Neural cell (in vitro differentiated cells): ENCODE results near the gene RBSN. TPM values are rescaled to one million over a fixed set of nuclear protein-coding genes. Genes with fewer than 3 reads are reported as not detected.

Source experiments
- H2AFZ ChIP-seq: fragments of 200-600, 300-800 bp; sonication (generic), shearing (Covaris generic); 2 replicates; pipeline ENCODE4 v1.6.0; 2014; ENCODE audit warnings: low read depth, mild to moderate bottlenecking, antibody characterized with exemption, low read length, moderate library complexity
- H3F3A ChIP-seq: fragments of 200-600 bp; shearing (Covaris generic); 2 replicates; pipeline ENCODE4 v1.6.1; 2016; ENCODE audit warnings: mild to moderate bottlenecking, moderate library complexity, mixed read lengths, antibody characterized with exemption, low read length; ENCODE audit not compliant: insufficient read depth, poor library complexity, severe bottlenecking
- H3K27ac ChIP-seq: fragments of 200-600, 300-800 bp; sonication (generic), shearing (Covaris generic); 2 replicates; pipeline ENCODE4 v1.5.1; 2014; ENCODE audit warnings: mild to moderate bottlenecking, low read length, moderate library complexity
- H3K27me3 ChIP-seq: fragments of 300-800, 200-600 bp; sonication (generic), shearing (Covaris generic); 2 replicates; pipeline ENCODE4 v1.6.0; 2014; ENCODE audit warnings: mild to moderate bottlenecking, low read depth, low read length, moderate library complexity; ENCODE audit not compliant: insufficient read depth
- H3K36me3 ChIP-seq: fragments of 300-800, 200-600 bp; sonication (generic), shearing (Covaris generic); 2 replicates; pipeline ENCODE4 v1.5.1; 2014; ENCODE audit warnings: mild to moderate bottlenecking, antibody characterized with exemption, low read length, moderate library complexity; ENCODE audit not compliant: insufficient read depth
- H3K4me2 ChIP-seq: fragments of 300-800, 200-600 bp; sonication (generic), shearing (Covaris generic); 2 replicates; pipeline ENCODE4 v1.6.0; 2014; ENCODE audit warnings: mild to moderate bottlenecking, low read length
- H3K4me3 ChIP-seq: fragments of 300-800, 200-600 bp; sonication (generic), shearing (Covaris generic); 2 replicates; pipeline ENCODE4 v1.5.1; 2014; ENCODE audit warnings: mild to moderate bottlenecking, low read length, moderate library complexity
- H3K79me2 ChIP-seq: fragments of 200-600 bp; shearing (Covaris generic); replicated peaks from 2 replicates; pipeline ENCODE4 v1.6.0; 2014; ENCODE audit warnings: mild to moderate bottlenecking, low read length, moderate library complexity; ENCODE audit not compliant: insufficient read depth
- H3K9ac ChIP-seq: fragments of 300-800, 200-600 bp; sonication (generic), shearing (Covaris generic); 2 replicates; pipeline ENCODE4 v1.6.1; 2016; ENCODE audit warnings: mild to moderate bottlenecking, low read length, mixed read lengths
- H3K9me2 ChIP-seq: fragments of 200-600 bp; shearing (Covaris generic); 2 replicates; pipeline ENCODE4 v1.6.1; 2016; ENCODE audit warnings: mild to moderate bottlenecking, low read length, mixed read lengths; ENCODE audit not compliant: insufficient read depth
- H3K9me3 ChIP-seq: fragments of 200-600, 300-800 bp; sonication (generic), shearing (Covaris generic); 2 replicates; pipeline ENCODE4 v1.6.1; 2016; ENCODE audit warnings: mild to moderate bottlenecking, mixed run types, low read length, moderate library complexity, mixed read lengths
- H4K20me1 ChIP-seq: fragments of 200-600 bp; shearing (Covaris generic); 2 replicates; pipeline ENCODE4 v1.6.1; 2016; ENCODE audit warnings: mild to moderate bottlenecking, mixed run types; ENCODE audit not compliant: insufficient read depth
- EP300 ChIP-seq: fragments of 450-650 bp; conservative IDR thresholded peaks from 2 replicates; pipeline ENCODE4 v1.6.1; 2014; ENCODE audit warnings: antibody characterized with exemption, mild to moderate bottlenecking, moderate library complexity; ENCODE audit not compliant: poor library complexity, severe bottlenecking
- EZH2 ChIP-seq: fragments of 200-600, 300-800 bp; shearing (Covaris generic), sonication (generic); IDR thresholded peaks from 2 replicates; pipeline ENCODE4 v1.6.1; 2014; ENCODE audit warnings: antibody characterized with exemption, low read length, borderline replicate concordance, mild to moderate bottlenecking; ENCODE audit not compliant: insufficient read depth, poor library complexity, severe bottlenecking
- MXI1 ChIP-seq: fragments of 450-650 bp; conservative IDR thresholded peaks from 2 replicates; pipeline ENCODE4 v1.6.1; 2014; ENCODE audit warnings: antibody characterized with exemption, mild to moderate bottlenecking; ENCODE audit not compliant: poor library complexity, severe bottlenecking
- POLR2AphosphoS5 ChIP-seq: IDR thresholded peaks from 2 replicates; pipeline ENCODE4 v1.6.1; 2012
- RAD21 ChIP-seq: fragments of 450-650 bp; conservative IDR thresholded peaks from 2 replicates; pipeline ENCODE4 v1.6.1; 2014; ENCODE audit warnings: antibody characterized with exemption, mild to moderate bottlenecking, moderate library complexity
- SMC3 ChIP-seq: fragments of 450-650 bp; conservative IDR thresholded peaks from 2 replicates; pipeline ENCODE4 v1.6.1; 2014; ENCODE audit warnings: antibody characterized with exemption, mild to moderate bottlenecking, moderate library complexity; ENCODE audit not compliant: poor library complexity
- TAF1 ChIP-seq: IDR thresholded peaks from 2 replicates; pipeline ENCODE4 v1.6.1; 2012; ENCODE audit warnings: low read depth
- polyA plus RNA-seq: library from polyadenylated mRNA; depleted of rRNA; stranded (reverse); fragments of >200 nt; gene quantifications from 2 replicates; pipeline ENCODE4 v1.2.3, GENCODE V29; 2014
- TF ChIP-seq, protein P1 (sequence below): IDR thresholded peaks from 2 replicates; pipeline ENCODE4 v1.6.1; 2012; ENCODE audit warnings: borderline replicate concordance
- TF ChIP-seq, protein P2 (sequence below): fragments of 450-650 bp; IDR thresholded peaks from 2 replicates; pipeline ENCODE4 v1.5.1; 2014; ENCODE audit warnings: antibody characterized with exemption, mild to moderate bottlenecking, moderate library complexity; ENCODE audit not compliant: poor library complexity, severe bottlenecking

Gene RBSN
- polyA plus RNA-seq, 1 donor from 2014 or later = 27.6 TPM

- H3K36me3 ChIP-seq = peaks cover 5% of the 10 kb centered on the region
- no peak overlapping the region for H3K9ac ChIP-seq
- H3F3A ChIP-seq = no peaks in the 10 kb centered on the region
- peaks cover 23% of the 10 kb centered on the region for H3K79me2 ChIP-seq
- TF ChIP-seq RAD21 (no peak), MXI1 (no peak), EZH2 (no peak)
- no peaks in the 10 kb centered on the region for H3K27me3 ChIP-seq
- no peak overlapping the region for H2AFZ ChIP-seq
- no peak overlapping the region for H3K4me3 ChIP-seq
- H3K9me2 ChIP-seq = no peaks in the 10 kb centered on the region
- H3K9me3 ChIP-seq = no peaks in the 10 kb centered on the region
- no peaks in the 10 kb centered on the region for H4K20me1 ChIP-seq
- H3K27ac ChIP-seq = no peak overlapping the region
- no peak overlapping the region for H3K4me2 ChIP-seq
Observed at GRCh38 chr3:15094187-15094875, 4.6 kb downstream of the RBSN start.

- no peak overlapping the region for H3K4me2 ChIP-seq
- peaks cover 5% of the 10 kb centered on the region for H3K36me3 ChIP-seq
- no peaks in the 10 kb centered on the region for H3K27me3 ChIP-seq
Observed at GRCh38 chr3:15092686-15093085, 6.3 kb downstream of the RBSN start.

More at GRCh38 chr3:15092686-15093085, 6.3 kb downstream of the RBSN start:
- no peaks in the 10 kb centered on the region for H3F3A ChIP-seq
- H3K9me3 ChIP-seq = no peaks in the 10 kb centered on the region
- no peak overlapping the region for H3K9ac ChIP-seq
- TF ChIP-seq TAF1 (no peak), MXI1 (no peak), RAD21 (no peak), POLR2AphosphoS5 (no peak), EZH2 (no peak), EP300 (no peak), SMC3 (no peak)
- TF ChIP-seq, protein P1, sequence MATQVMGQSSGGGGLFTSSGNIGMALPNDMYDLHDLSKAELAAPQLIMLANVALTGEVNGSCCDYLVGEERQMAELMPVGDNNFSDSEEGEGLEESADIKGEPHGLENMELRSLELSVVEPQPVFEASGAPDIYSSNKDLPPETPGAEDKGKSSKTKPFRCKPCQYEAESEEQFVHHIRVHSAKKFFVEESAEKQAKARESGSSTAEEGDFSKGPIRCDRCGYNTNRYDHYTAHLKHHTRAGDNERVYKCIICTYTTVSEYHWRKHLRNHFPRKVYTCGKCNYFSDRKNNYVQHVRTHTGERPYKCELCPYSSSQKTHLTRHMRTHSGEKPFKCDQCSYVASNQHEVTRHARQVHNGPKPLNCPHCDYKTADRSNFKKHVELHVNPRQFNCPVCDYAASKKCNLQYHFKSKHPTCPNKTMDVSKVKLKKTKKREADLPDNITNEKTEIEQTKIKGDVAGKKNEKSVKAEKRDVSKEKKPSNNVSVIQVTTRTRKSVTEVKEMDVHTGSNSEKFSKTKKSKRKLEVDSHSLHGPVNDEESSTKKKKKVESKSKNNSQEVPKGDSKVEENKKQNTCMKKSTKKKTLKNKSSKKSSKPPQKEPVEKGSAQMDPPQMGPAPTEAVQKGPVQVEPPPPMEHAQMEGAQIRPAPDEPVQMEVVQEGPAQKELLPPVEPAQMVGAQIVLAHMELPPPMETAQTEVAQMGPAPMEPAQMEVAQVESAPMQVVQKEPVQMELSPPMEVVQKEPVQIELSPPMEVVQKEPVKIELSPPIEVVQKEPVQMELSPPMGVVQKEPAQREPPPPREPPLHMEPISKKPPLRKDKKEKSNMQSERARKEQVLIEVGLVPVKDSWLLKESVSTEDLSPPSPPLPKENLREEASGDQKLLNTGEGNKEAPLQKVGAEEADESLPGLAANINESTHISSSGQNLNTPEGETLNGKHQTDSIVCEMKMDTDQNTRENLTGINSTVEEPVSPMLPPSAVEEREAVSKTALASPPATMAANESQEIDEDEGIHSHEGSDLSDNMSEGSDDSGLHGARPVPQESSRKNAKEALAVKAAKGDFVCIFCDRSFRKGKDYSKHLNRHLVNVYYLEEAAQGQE = no peak
- TF ChIP-seq, protein P2, sequence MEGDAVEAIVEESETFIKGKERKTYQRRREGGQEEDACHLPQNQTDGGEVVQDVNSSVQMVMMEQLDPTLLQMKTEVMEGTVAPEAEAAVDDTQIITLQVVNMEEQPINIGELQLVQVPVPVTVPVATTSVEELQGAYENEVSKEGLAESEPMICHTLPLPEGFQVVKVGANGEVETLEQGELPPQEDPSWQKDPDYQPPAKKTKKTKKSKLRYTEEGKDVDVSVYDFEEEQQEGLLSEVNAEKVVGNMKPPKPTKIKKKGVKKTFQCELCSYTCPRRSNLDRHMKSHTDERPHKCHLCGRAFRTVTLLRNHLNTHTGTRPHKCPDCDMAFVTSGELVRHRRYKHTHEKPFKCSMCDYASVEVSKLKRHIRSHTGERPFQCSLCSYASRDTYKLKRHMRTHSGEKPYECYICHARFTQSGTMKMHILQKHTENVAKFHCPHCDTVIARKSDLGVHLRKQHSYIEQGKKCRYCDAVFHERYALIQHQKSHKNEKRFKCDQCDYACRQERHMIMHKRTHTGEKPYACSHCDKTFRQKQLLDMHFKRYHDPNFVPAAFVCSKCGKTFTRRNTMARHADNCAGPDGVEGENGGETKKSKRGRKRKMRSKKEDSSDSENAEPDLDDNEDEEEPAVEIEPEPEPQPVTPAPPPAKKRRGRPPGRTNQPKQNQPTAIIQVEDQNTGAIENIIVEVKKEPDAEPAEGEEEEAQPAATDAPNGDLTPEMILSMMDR = no peak
- no peak overlapping the region for H2AFZ ChIP-seq
- H3K9me2 ChIP-seq = no peaks in the 10 kb centered on the region
- H4K20me1 ChIP-seq = no peaks in the 10 kb centered on the region
- H3K79me2 ChIP-seq = peaks cover 12% of the 10 kb centered on the region
- H3K4me3 ChIP-seq = no peak overlapping the region
- no peak overlapping the region for H3K27ac ChIP-seq
